ENCODE data around the gene AKAP1. TPM values are rescaled to one million over a fixed set of nuclear protein-coding genes. Genes with fewer than 3 reads are reported as not detected.

AKAP1 gene
- total RNA-seq, 2 donors from 2014 or later = 128 to 139 TPM

- H3K4me3 ChIP-seq = peak overlapping the region; percentile 82
- intact Hi-C loops (cut with DNase I) = no loop called here
- H3K4me1 ChIP-seq = peaks cover 9% of the 10 kb centered on the region
- DNase-seq = no peak
- H3K36me3 ChIP-seq = no peaks in the 10 kb centered on the region
- H3K27ac ChIP-seq = peak overlapping the region; percentile 97
- no peaks in the 10 kb centered on the region for H3K27me3 ChIP-seq
- TF ChIP-seq CTCF (IDR thresholded peaks at IDR 0.05) = no peak
- H3K9ac ChIP-seq (ENCODE audit: low read depth in 2 of 2, low read length in 2 of 2) = peak overlapping the region; percentile 89 to 95
- no peaks in the 10 kb centered on the region for H3K9me3 ChIP-seq
These were observed 665 bp upstream of the AKAP1 start for GRCh38 chr17:57084361-57084801.

GRCh38 chr17:57085448-57086068 is 512 bp downstream of the AKAP1 start:
- Histone ChIP-seq H3K27ac (peak overlapping the region; percentile 97), H3K4me1 (peaks cover 11% of the 10 kb centered on the region), H3K9ac (ENCODE audit: low read depth in 2 of 2, low read length in 2 of 2) (peak overlapping the region; percentile 82 to 95), H3K27me3 (no peaks in the 10 kb centered on the region), H3K36me3 (no peaks in the 10 kb centered on the region), H3K4me3 (peak overlapping the region; percentile 82), H3K9me3 (no peaks in the 10 kb centered on the region)
- peak; percentile 93 for DNase-seq
- intact Hi-C loops (cut with DNase I) = no loop called here
- no peak for TF ChIP-seq CTCF (IDR thresholded peaks at IDR 0.05)

GRCh38 chr17:57086069-57086930 is 1.3 kb downstream of the AKAP1 start:
- no peak for TF ChIP-seq CTCF (IDR thresholded peaks at IDR 0.05)
- Histone ChIP-seq H3K27ac (peak overlapping the region; percentile 97), H3K36me3 (no peaks in the 10 kb centered on the region), H3K27me3 (no peaks in the 10 kb centered on the region), H3K9ac (ENCODE audit: low read depth in 2 of 2, low read length in 2 of 2) (peak overlapping the region; percentile 82 to 95), H3K4me1 (peaks cover 15% of the 10 kb centered on the region), H3K9me3 (no peaks in the 10 kb centered on the region), H3K4me3 (peak overlapping the region; percentile 82)
- intact Hi-C loops (cut with DNase I) = no loop called here
- DNase-seq = peak; percentile 87

- no peak for TF ChIP-seq CTCF (IDR thresholded peaks at IDR 0.05)
- Histone ChIP-seq H3K9ac (ENCODE audit: low read depth in 2 of 2, low read length in 2 of 2) (peak overlapping the region in 1 of 2 donors; percentile 23), H3K36me3 (no peaks in the 10 kb centered on the region), H3K9me3 (no peaks in the 10 kb centered on the region), H3K4me1 (peaks cover 15% of the 10 kb centered on the region), H3K4me3 (no peak overlapping the region), H3K27ac (no peak overlapping the region), H3K27me3 (no peaks in the 10 kb centered on the region)
- DNase-seq = no peak
- intact Hi-C loops (cut with DNase I) = no loop called here
These were observed 3.3 kb downstream of the AKAP1 start for GRCh38 chr17:57088298-57088697.

DNA sequence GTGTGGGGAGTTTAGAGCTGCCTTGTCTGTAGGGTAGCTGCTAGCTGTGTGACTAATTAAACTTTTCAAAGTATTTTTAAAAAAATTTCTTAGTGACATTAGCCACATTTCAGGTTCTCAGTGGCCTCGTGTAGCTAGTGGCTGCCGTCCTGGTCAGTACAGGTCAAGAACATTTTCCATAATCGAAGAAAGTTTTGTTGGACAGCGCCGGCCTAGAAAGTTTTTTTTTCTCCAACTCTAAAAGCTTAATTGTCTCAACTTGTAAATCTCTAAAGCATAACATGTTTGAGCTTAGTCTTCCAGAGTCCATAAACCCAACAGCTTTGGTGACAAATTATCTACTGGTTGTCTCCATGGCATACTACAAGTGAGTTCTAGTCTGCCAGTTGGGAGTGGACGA is 4.3 kb downstream of the AKAP1 start:
- Histone ChIP-seq H3K4me1 (peaks cover 15% of the 10 kb centered on the region), H3K9me3 (no peaks in the 10 kb centered on the region), H3K9ac (ENCODE audit: low read depth in 2 of 2, low read length in 2 of 2) (no peak overlapping the region), H3K27ac (no peak overlapping the region), H3K27me3 (no peaks in the 10 kb centered on the region), H3K4me3 (no peak overlapping the region), H3K36me3 (no peaks in the 10 kb centered on the region)
- TF ChIP-seq CTCF (IDR thresholded peaks at IDR 0.05) = no peak
- intact Hi-C loops (cut with DNase I) = no loop called here
- DNase-seq = no peak
